ENCODE results near the gene AGPAT3.

Gene AGPAT3

GRCh38 chr21:43971201-43971991, 106.4 kb downstream of the AGPAT3 start:
- in situ Hi-C loops (cut with MboI; ENCODE audit: low sequenced_read_pairs, unreplicated experiment), result no loop called here
- no peak for DNase-seq (ENCODE audit: low spot score)
- TF ChIP-seq CTCF (IDR thresholded peaks at IDR 0.05; ENCODE audit: borderline replicate concordance, control extremely low read depth, extremely low read depth, insufficient read depth, missing control alignments), result no peak

GRCh38 chr21:43971992-43972255, 106.9 kb downstream of the AGPAT3 start:
- in situ Hi-C loops (cut with MboI; ENCODE audit: low sequenced_read_pairs, unreplicated experiment), result no loop called here
- no peak for DNase-seq (ENCODE audit: low spot score)
- TF ChIP-seq CTCF (IDR thresholded peaks at IDR 0.05; ENCODE audit: borderline replicate concordance, control extremely low read depth, extremely low read depth, insufficient read depth, missing control alignments), result no peak

GRCh38 chr21:43972850-43973633, 108.0 kb downstream of the AGPAT3 start:
- no peak for DNase-seq (ENCODE audit: low spot score)
- TF ChIP-seq CTCF (IDR thresholded peaks at IDR 0.05; ENCODE audit: borderline replicate concordance, control extremely low read depth, extremely low read depth, insufficient read depth, missing control alignments), result no peak
- in situ Hi-C loops (cut with MboI; ENCODE audit: low sequenced_read_pairs, unreplicated experiment), result no loop called here

DNA sequence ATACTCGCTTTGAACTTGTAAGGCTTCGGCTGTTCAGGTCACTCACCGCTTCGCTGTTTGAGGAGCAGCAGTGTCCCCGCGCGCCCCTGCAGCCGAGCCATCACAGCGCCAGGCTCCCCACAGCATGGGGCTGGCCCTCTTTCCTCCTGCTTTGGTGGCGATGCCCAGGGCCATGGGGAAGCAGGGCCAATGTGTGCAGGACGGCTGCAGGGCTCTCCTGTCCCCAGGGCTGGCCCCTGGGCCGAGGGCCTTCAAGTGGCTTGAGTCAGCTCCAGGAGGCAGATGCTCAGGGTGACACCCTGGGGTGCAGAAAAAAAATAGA, 108.6 kb downstream of the AGPAT3 start:
- no peak for TF ChIP-seq CTCF (IDR thresholded peaks at IDR 0.05; ENCODE audit: borderline replicate concordance, control extremely low read depth, extremely low read depth, insufficient read depth, missing control alignments)
- in situ Hi-C loops (cut with MboI; ENCODE audit: low sequenced_read_pairs, unreplicated experiment), result no loop called here
- no peak for DNase-seq (ENCODE audit: low spot score)

DNA sequence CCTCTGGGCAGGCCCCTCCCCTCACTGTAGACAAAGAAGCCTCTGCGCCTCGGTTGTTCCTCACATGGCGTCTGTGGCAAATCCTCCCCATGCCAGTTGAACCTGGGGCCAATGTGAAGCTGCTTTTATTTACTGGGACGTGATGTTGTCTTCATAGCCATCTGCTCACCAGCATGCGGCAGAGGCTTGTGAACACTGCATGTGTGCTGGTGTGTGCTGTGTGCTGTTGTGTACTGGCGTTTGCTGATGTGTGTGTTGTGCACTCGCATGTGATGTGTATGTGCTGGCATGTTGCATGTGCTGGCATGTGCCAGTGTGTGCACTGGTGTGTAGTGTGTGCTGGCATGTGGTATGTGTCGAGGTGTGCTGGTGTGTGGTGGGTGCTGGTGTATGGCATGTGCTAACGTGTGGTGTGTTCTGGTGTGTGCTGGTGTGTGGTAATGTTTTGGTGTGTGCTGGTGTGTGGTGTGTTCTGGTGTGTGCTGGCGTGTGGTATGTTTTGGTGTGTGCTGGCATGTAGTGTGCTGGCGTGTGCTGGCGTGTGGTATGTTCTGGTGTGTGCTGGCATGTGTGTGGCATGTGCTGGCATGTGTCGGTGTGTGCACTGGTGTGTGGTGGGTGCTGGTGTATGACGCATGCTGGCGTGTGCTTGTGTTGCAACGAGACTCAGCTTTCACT, 109.9 kb downstream of the AGPAT3 start:
- no peak for TF ChIP-seq CTCF (IDR thresholded peaks at IDR 0.05; ENCODE audit: borderline replicate concordance, control extremely low read depth, extremely low read depth, insufficient read depth, missing control alignments)
- DNase-seq (ENCODE audit: low spot score), result no peak
- in situ Hi-C loops (cut with MboI; ENCODE audit: low sequenced_read_pairs, unreplicated experiment), result no loop called here

DNA sequence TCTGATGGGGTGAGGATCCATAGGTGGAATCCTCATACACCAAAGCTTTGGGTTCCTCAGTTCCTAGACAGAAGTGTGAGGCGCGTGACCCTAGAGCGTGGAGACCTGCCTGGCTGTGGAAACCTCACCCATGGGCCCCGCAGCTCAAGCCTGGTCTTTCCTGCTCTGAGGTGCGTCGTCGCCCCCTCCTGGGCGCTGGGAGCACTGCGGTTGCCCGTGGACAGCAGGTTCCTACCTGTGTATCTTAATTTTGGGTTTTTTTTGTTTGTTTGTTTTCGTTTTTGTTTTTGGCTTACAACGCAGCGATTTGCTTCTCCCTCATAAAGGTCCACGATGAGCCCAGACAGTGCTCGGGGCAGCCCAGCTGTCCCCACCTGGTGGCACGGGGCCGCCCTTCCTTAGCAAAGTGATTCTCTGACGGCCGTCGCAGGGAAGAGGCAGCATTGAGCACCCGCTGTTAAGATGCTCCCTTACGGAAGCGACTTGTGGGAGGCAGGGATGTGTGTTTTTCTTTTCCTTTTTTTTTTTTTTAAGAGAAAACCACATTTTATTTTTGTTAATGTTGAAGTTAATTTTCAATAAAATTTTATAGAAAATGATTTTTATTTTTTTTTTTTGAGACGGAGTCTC, 110.6 kb downstream of the AGPAT3 start:
- in situ Hi-C loops (cut with MboI; ENCODE audit: low sequenced_read_pairs, unreplicated experiment), result no loop called here
- DNase-seq (ENCODE audit: low spot score), result peak; percentile 90
- TF ChIP-seq CTCF (IDR thresholded peaks at IDR 0.05; ENCODE audit: borderline replicate concordance, control extremely low read depth, extremely low read depth, insufficient read depth, missing control alignments), result peak; percentile 82

All from GM13976 (cell line).